Sigmoid colon (tissue), 7 donors: Measurements from ENCODE around the gene MTPN. TPM values are rescaled to one million over a fixed set of nuclear protein-coding genes. Genes with fewer than 3 reads are reported as not detected.

Source experiments
- DNase-seq: peaks from one replicate; pipeline ENCODE4 v3.0.0-alpha.2; 2019
- H3K27ac ChIP-seq, 4 donors: fragments of 200-600 bp; sonication (generic); one replicate each; pipeline ENCODE4 v1.5.1; 2016 to 2019; ENCODE audit warnings: mild to moderate bottlenecking in 1 of 4
- H3K27me3 ChIP-seq, 3 donors: fragments of 200-600 bp; sonication (generic); one replicate each; pipeline ENCODE4 v1.5.1; 2019; ENCODE audit warnings: mild to moderate bottlenecking in 1 of 3
- H3K36me3 ChIP-seq, 4 donors: fragments of 200-600 bp; sonication (generic); one replicate each; pipeline ENCODE4 v1.5.1; 2016 to 2019
- H3K4me1 ChIP-seq, 4 donors: fragments of 200-600 bp; sonication (generic); one replicate each; pipeline ENCODE4 v1.5.1; 2017 to 2019
- H3K4me3 ChIP-seq, 4 donors: fragments of 200-600 bp; sonication (generic); one replicate each; pipeline ENCODE4 v1.5.1; 2017 to 2019; ENCODE audit warnings: mild to moderate bottlenecking in 2 of 4, moderate library complexity in 1 of 4
- H3K9me3 ChIP-seq, 4 donors: fragments of 200-600 bp in 3 of 4; sonication (generic) in 3 of 4; one replicate each; pipeline versions ENCODE4 v1.5.1 to v1.6.1; 2013 to 2019
- EP300 ChIP-seq, 4 donors: sonication (generic); formaldehyde crosslinking; IDR thresholded peaks; one replicate each; pipeline ENCODE4 v1.6.1; 2017; ENCODE audit warnings: antibody characterized with exemption in 4 of 4
- POLR2A ChIP-seq, 2 donors: fragments of 450-650 bp; IDR thresholded peaks; one replicate each; pipeline ENCODE4 v1.6.1; 2016; ENCODE audit warnings: antibody characterized with exemption in 2 of 2, mild to moderate bottlenecking in 2 of 2, moderate library complexity in 2 of 2
- POLR2AphosphoS5 ChIP-seq, 4 donors: sonication (generic); formaldehyde crosslinking; IDR thresholded peaks; one replicate each; pipeline ENCODE4 v1.6.1; 2017; ENCODE audit warnings: antibody characterized with exemption in 4 of 4
- WGBS, 2 donors: extraction: QIAGEN DNeasy Blood & Tissue Kit; methylation state at CpG; one replicate each; pipeline ENCODE4 v1.1.7; 2013; 5-methylcytosine and 5-hydroxymethylcytosine counted together
- intact Hi-C: fragments of 100-400 bp; cut with DNase I; formaldehyde crosslinking; loops from one replicate; pipeline ENCODE4 v1.15.1; 2023
- polyA plus RNA-seq, 3 donors: library from polyadenylated mRNA; stranded (reverse); fragments of 200-250 nt; gene quantifications; one replicate each; pipeline ENCODE4 v1.2.3, GENCODE V29; 2013
- total RNA-seq, 4 donors: library from RNA; depleted of rRNA; stranded (reverse); fragments of >200 nt; gene quantifications; one replicate each; pipeline ENCODE4 v1.1.0, GENCODE V29; 2016
- TF ChIP-seq, protein P1 (sequence below), 4 experiments: fragments of 450-650 bp in 3 of 4; fragments of 200-600 bp in 1 of 4; IDR thresholded peaks; one replicate each; pipeline ENCODE4 v1.5.1; 2016 to 2019; ENCODE audit warnings: antibody characterized with exemption in 4 of 4, mild to moderate bottlenecking in 3 of 4, moderate library complexity in 2 of 4
- donor health status: healthy with polysubstance abuse.
- donor health status: Bipolar disorder and iron deficiency.
- donor health status: healthy.

MTPN gene
- total and polyA plus RNA-seq, 7 donors, result 65.5 to 96.7 (median 79.5) TPM

DNA sequence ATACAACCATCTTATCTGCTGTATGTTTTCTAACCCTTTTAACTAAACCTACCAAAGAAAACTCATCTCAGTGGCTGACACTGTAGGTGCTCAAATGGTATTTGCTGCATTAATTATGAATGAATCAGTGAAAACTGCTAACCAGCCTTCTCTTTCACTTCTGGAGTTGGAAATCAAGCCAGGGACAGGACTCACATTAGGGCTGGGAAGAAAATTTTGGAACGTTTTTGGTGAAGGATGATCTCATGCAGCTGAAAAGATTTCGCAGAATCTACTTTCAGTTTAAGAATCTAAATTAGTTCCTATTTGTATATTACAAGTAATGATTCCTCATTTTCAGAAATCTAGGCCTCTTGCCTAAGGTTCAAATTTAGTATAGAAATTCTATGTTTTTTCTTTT lies 12.9 kb downstream of the MTPN start:
- Histone ChIP-seq H3K36me3 (no peaks in the 10 kb centered on the region), H3K4me1 (peaks cover 0 to 27% (median 17%) of the 10 kb centered on the region in 4 donors), H3K9me3 (no peaks in the 10 kb centered on the region), H3K4me3 (peak overlapping the region in 1 of 4 donors; percentile 10), H3K27ac (no peak overlapping the region), H3K27me3 (no peaks in the 10 kb centered on the region)
- no peak for DNase-seq
- TF ChIP-seq EP300 (IDR thresholded peaks at IDR 0.05) (no peak), POLR2AphosphoS5 (IDR thresholded peaks at IDR 0.05) (no peak), POLR2A (IDR thresholded peaks at IDR 0.05) (no peak)
- TF ChIP-seq, protein P1, sequence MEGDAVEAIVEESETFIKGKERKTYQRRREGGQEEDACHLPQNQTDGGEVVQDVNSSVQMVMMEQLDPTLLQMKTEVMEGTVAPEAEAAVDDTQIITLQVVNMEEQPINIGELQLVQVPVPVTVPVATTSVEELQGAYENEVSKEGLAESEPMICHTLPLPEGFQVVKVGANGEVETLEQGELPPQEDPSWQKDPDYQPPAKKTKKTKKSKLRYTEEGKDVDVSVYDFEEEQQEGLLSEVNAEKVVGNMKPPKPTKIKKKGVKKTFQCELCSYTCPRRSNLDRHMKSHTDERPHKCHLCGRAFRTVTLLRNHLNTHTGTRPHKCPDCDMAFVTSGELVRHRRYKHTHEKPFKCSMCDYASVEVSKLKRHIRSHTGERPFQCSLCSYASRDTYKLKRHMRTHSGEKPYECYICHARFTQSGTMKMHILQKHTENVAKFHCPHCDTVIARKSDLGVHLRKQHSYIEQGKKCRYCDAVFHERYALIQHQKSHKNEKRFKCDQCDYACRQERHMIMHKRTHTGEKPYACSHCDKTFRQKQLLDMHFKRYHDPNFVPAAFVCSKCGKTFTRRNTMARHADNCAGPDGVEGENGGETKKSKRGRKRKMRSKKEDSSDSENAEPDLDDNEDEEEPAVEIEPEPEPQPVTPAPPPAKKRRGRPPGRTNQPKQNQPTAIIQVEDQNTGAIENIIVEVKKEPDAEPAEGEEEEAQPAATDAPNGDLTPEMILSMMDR (IDR thresholded peaks at IDR 0.05), result no peak
- WGBS, 2 donors, result 46 to 60% methylated on average over 2 of the region's 2 CpGs
- intact Hi-C loops, result no loop called here

DNA sequence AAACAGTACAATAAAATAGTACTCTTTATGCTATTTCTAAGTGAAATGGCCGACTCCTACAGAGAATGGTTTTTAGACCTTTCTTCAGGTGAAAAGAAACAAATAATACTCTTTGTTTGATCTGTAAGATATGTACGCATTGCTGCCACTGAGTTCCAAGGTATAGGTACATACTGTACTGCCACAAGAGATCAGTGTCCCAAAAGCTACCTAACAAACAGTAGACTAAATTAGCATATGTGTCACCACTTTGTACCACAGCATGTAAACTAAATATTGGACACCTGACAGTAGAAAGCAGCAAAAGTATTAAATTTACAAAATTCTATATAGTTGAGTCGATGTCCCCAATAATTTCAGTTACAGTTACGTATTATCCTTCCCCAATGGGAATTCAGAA lies 14.4 kb downstream of the MTPN start:
- H3K4me1 ChIP-seq, result peaks cover 0 to 32% (median 17%) of the 10 kb centered on the region in 4 donors
- intact Hi-C loops, result no loop called here

DNA sequence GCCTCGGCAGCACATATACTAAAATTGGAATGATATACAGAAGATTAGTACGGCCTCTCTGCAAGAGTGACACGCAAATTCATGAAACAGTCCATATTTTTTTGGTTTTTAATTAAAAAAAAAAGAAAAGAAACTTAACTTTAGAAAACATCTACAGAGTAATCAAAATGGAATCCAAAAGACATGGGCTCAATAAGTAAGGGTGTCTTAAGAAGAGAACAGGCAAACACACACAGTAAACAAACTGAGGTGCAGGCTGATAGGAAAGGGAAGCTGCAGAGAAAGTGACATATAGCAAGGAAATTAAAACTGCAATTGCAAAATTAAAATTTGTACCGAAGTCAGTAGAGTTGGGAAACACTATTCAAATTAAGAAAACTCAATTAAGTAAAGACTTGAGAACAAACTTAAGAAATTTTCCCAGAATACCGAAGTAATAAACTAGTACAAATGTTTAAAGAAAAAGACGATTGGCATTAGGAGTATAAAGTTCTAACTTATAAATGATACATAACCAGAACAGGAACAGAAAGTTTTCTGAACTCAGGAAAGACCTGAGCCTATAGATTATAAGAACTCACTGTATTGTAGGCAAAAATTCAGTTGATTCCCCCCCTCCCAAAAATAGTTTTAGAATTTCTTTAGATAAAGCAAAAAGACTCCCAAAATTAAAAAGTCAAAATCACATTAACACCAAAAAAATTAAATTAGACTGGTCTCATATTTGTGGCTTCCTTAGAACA lies 16.3 kb downstream of the MTPN start:
- intact Hi-C loops, result no loop called here
- no peak for DNase-seq
- H3K4me3 ChIP-seq, result no peak overlapping the region
- H3K27me3 ChIP-seq, result no peaks in the 10 kb centered on the region
- no peaks in the 10 kb centered on the region for H3K36me3 ChIP-seq
- TF ChIP-seq POLR2AphosphoS5 (IDR thresholded peaks at IDR 0.05) (no peak), EP300 (IDR thresholded peaks at IDR 0.05) (no peak), POLR2A (IDR thresholded peaks at IDR 0.05) (no peak)
- H3K27ac ChIP-seq, result no peak overlapping the region
- 79 to 82% methylated on average over 6 of the region's 6 CpGs for WGBS, 2 donors
- peaks cover 0 to 23% (median 11%) of the 10 kb centered on the region in 4 donors for H3K4me1 ChIP-seq
- no peaks in the 10 kb centered on the region for H3K9me3 ChIP-seq

More for the DNA sequence above, 14.4 kb downstream of the MTPN start:
- H3K4me3 ChIP-seq, result no peak overlapping the region
- 92 to 97% methylated on average over 4 of the region's 4 CpGs for WGBS, 2 donors
- DNase-seq, result no peak
- no peaks in the 10 kb centered on the region for H3K27me3 ChIP-seq
- no peaks in the 10 kb centered on the region for H3K36me3 ChIP-seq
- H3K9me3 ChIP-seq, result no peaks in the 10 kb centered on the region
- no peak overlapping the region for H3K27ac ChIP-seq
- TF ChIP-seq POLR2AphosphoS5 (IDR thresholded peaks at IDR 0.05) (no peak), EP300 (IDR thresholded peaks at IDR 0.05) (no peak), POLR2A (IDR thresholded peaks at IDR 0.05) (no peak)
- TF ChIP-seq, protein P1 (IDR thresholded peaks at IDR 0.05), result no peak

DNA sequence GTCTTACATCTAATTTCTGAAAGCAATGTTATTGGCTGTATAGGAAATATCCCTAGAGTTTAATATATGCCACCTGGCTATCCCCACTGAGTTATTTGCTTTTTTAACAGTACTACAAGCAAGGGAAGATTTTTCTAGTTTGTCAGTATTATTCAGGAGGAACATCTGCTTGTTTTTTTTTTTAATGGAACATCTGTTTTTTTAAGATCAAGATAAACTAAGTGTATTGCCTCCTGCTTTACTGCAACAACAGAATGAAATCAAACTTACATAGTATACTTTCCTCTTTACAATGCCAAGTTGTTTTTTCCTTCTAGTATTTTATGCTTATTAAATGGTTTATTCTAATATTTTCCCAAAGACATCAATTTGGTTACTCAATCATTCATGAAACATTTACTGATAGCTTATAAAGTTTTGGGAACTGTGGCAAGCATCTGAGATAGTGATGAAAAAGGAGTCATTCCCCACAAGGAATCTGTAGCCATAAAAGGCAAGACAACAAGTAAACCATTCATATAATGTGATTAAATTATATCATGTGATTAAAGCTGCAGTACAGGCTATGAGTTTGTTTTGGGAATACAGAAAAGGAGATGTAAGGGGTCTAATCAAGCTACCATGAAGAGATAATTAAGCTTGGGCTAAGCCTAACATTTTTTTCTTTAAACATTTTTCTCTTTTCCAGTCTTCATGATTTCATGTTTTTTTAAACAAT lies 17.4 kb downstream of the MTPN start:
- no peak for DNase-seq
- peaks cover 0 to 19% (median 7%) of the 10 kb centered on the region in 4 donors for H3K4me1 ChIP-seq

DNA sequence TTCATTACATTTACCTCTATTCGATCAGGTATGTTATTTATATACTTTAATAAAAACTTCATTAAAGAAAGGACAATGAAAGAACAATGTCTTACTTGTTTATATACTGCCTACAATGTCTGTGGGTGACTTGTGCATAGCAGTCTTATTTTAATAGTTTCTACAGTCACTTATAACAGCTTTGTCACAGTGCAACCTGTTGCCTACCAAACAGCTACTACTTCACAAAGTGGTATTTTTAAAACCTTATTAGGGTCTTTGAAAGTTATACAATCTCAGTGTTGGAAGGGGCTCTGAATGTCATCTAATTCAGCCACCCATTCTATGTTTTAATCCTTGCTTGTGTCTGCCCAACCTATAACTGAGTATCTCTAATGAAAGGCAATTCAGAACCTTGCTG lies 19.0 kb downstream of the MTPN start:
- 98 to 100% methylated on average over 1 of the region's 1 CpG for WGBS, 2 donors
- no peak overlapping the region for H3K27ac ChIP-seq
- DNase-seq, result no peak
- H3K4me3 ChIP-seq, result no peak overlapping the region
- H3K27me3 ChIP-seq, result no peaks in the 10 kb centered on the region
- H3K36me3 ChIP-seq, result no peaks in the 10 kb centered on the region
- no peaks in the 10 kb centered on the region for H3K9me3 ChIP-seq
- no peak for TF ChIP-seq POLR2A (IDR thresholded peaks at IDR 0.05)
- intact Hi-C loops, result no loop called here
- peaks cover 0 to 10% (median 3%) of the 10 kb centered on the region in 4 donors for H3K4me1 ChIP-seq

More for the DNA sequence above, 17.4 kb downstream of the MTPN start:
- Histone ChIP-seq H3K36me3 (no peaks in the 10 kb centered on the region), H3K9me3 (no peaks in the 10 kb centered on the region), H3K27me3 (no peaks in the 10 kb centered on the region), H3K27ac (no peak overlapping the region), H3K4me3 (no peak overlapping the region)
- intact Hi-C loops, result no loop called here
- no peak for TF ChIP-seq POLR2AphosphoS5 (IDR thresholded peaks at IDR 0.05)
- TF ChIP-seq POLR2A (IDR thresholded peaks at IDR 0.05), result no peak
- TF ChIP-seq, protein P1 (IDR thresholded peaks at IDR 0.05), result no peak
- no peak for TF ChIP-seq EP300 (IDR thresholded peaks at IDR 0.05)
